HepG2 (cell line): ENCODE measurements around the gene DDX54. TPM values are rescaled to one million over a fixed set of nuclear protein-coding genes. Genes with fewer than 3 reads are reported as not detected.
A peak's percentile ranks its signal among the peaks of the same experiment; 100 is the strongest.

Experiments used
- CEBPZ ChIP-seq: IDR thresholded peaks from 2 replicates; pipeline ENCODE4 v1.6.1; 2012; ENCODE audit warnings: low read length, improper control_type of control experiment
- GPN1 ChIP-seq: sonication (generic); formaldehyde crosslinking; IDR thresholded peaks from 2 replicates; pipeline ENCODE4 v1.5.1; 2020; ENCODE audit warnings: missing genetic modification reagents, borderline replicate concordance
- HMGXB3 ChIP-seq: sonication (generic); formaldehyde crosslinking; IDR thresholded peaks from 2 replicates; pipeline ENCODE4 v1.4.0; 2020; ENCODE audit warnings: missing genetic modification reagents, borderline replicate concordance
- HNRNPH1 ChIP-seq: fragments of 200-400 bp; formaldehyde crosslinking; optimal IDR thresholded peaks from 2 replicates; pipeline ENCODE3; 2017; ENCODE audit warnings: mild to moderate bottlenecking, low read depth, low read length
- MBNL3 ChIP-seq: fragments of 250-450 bp; sonication (Bioruptor Pico); conservative IDR thresholded peaks from 2 replicates; pipeline ENCODE4 v1.8.0; 2022; ENCODE audit warnings: mild to moderate bottlenecking, inconsistent platforms
- TARDBP ChIP-seq: sonication (generic); formaldehyde crosslinking; IDR thresholded peaks from 2 replicates; pipeline ENCODE4 v1.8.0; 2022; ENCODE audit warnings: mild to moderate bottlenecking, missing genetic modification reagents
- THYN1 ChIP-seq: sonication (generic); formaldehyde crosslinking; IDR thresholded peaks from 2 replicates; pipeline ENCODE4 v1.8.1; 2023; ENCODE audit warnings: low read depth, mild to moderate bottlenecking, moderate library complexity, missing genetic modification reagents, borderline replicate concordance
- ZGPAT ChIP-seq: IDR thresholded peaks from 2 replicates; pipeline ENCODE4 v1.6.1; 2016; ENCODE audit warnings: mild to moderate bottlenecking
- ZNF407 ChIP-seq: sonication (generic); formaldehyde crosslinking; IDR thresholded peaks from one replicate; pipeline ENCODE4 v1.5.1; 2020; ENCODE audit warnings: mild to moderate bottlenecking, missing genetic modification reagents; ENCODE audit errors: not compliant biosample characterization
- polyA plus RNA-seq, 8 experiments: library from polyadenylated mRNA; depleted of rRNA in 3 of 8; stranded (reverse) in 7 of 8; unstranded in 1 of 8; fragments of >200 nt; fragmentation: Illumina TruSeq in 4 of 8; extraction: Trizol in 4 of 8; gene quantifications; 2 replicates each; pipeline versions ENCODE4 v1.2.1 to v1.2.3, GENCODE V29; 2011 to 2016; ENCODE audit warnings: low read depth in 4 of 8, missing spikeins in 1 of 8, mixed read lengths in 1 of 8; ENCODE audit not compliant: insufficient read depth in 1 of 8
- total RNA-seq, 5 experiments: library from RNA; depleted of rRNA; stranded (reverse); fragments of >200 nt; fragmentation: Illumina TruSeq; extraction: Trizol; gene quantifications; 2 replicates each; pipeline ENCODE4 v1.2.3, GENCODE V29; 2016; ENCODE audit warnings: low read depth in 1 of 5

The DDX54 gene
- total and polyA plus RNA-seq, 2 of the 13 experiments (the other 11 are each of a cell fraction or from before 2014, with no cell fraction given), result 59.7 to 61.1 TPM

- no peak for TF ChIP-seq HNRNPH1
- TF ChIP-seq ZNF407 (CRISPR knock-in tag), result no peak
- 0 out of 2 replicates have a peak, but pooled peaks have one; percentile 26 for TF ChIP-seq TARDBP (CRISPR knock-in tag)
- TF ChIP-seq ZGPAT, result 0 out of 2 replicates have a peak, but pooled peaks have one; percentile 30
- no peak for TF ChIP-seq GPN1 (CRISPR knock-in tag)
- TF ChIP-seq THYN1 (CRISPR knock-in tag), result no peak
- TF ChIP-seq MBNL3 (CRISPR knock-in tag), result no peak
- no peak for TF ChIP-seq HMGXB3
- no peak for TF ChIP-seq CEBPZ
Measured at GRCh38 chr12:113152835-113153814, 32.2 kb downstream of the DDX54 start (continued).
